ENCODE results near the gene NEU4. TPM values are rescaled to one million over a fixed set of nuclear protein-coding genes. Genes with fewer than 3 reads are reported as not detected.
"Not testable (repeated sequence)": the region's sequence is repeated elsewhere in the genome, so short reads cannot be mapped to it uniquely, and the experiment has no call there.

Gene NEU4
- total RNA-seq, 1 experiment from 2014 or later = not detected

DNA sequence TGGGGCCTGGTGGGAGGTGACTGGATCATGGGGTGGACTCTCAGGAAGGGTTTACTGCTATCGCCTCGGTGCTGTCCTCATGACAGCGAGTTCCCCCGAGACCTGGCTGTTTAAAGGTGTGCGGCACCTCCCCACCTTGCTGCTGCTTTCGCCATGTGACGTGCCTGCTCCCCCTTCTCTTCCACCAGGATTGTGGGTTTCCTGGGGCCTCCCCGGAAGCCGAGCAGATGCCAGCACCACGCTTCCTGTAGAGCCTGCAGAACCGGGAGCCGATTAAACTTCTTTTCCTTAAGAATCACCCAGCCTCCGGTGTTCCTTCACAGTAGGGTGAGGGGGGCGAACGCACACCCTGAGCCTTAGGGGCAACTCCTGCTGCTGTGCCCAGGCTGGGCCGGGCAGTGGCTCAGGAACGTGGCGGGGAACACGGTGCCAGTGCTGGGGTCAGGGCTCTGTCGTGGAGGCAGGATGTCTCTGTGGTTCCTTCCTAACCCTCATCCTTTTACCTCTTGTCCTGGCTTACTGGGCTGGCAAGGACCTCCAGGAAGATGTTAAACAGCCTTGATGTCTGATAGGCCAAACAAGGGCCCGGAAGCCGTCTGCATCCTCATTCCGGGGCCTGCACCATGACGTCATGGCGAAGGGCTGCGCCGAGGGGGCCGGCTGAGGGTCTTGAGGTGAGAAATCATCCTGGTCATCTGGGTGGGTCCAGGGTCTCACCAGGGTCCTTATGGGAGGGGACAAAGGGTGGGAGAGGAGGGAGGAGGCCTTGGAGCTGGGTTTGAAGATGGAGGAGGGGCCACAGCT is 12.7 kb downstream of the NEU4 start:
- in situ Hi-C loops (cut with HindIII; ENCODE audit: low sequenced_read_pairs) = no loop called here
- DNase-seq (ENCODE audit: low spot score) = no peak

DNA sequence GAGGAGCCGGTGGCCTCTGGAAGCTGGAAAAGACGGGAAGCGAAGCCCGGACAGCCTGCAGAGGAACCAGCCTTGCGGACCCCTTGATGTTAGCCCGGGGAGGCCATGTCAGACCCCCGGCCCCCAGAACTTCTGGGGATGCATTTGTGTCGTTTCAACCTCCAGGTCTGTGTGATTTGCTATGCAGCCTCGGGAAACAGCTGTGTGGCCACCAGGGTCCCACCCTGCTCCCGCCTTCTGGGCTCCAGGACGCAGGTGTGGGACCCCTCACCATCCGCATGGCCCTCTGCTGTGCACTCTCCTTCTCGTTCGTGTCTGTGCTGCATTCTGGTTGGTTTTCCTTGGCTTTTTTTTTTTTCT is 13.3 kb downstream of the NEU4 start:
- no peak for DNase-seq (ENCODE audit: low spot score)
- in situ Hi-C loops (cut with HindIII; ENCODE audit: low sequenced_read_pairs) = no loop called here

DNA sequence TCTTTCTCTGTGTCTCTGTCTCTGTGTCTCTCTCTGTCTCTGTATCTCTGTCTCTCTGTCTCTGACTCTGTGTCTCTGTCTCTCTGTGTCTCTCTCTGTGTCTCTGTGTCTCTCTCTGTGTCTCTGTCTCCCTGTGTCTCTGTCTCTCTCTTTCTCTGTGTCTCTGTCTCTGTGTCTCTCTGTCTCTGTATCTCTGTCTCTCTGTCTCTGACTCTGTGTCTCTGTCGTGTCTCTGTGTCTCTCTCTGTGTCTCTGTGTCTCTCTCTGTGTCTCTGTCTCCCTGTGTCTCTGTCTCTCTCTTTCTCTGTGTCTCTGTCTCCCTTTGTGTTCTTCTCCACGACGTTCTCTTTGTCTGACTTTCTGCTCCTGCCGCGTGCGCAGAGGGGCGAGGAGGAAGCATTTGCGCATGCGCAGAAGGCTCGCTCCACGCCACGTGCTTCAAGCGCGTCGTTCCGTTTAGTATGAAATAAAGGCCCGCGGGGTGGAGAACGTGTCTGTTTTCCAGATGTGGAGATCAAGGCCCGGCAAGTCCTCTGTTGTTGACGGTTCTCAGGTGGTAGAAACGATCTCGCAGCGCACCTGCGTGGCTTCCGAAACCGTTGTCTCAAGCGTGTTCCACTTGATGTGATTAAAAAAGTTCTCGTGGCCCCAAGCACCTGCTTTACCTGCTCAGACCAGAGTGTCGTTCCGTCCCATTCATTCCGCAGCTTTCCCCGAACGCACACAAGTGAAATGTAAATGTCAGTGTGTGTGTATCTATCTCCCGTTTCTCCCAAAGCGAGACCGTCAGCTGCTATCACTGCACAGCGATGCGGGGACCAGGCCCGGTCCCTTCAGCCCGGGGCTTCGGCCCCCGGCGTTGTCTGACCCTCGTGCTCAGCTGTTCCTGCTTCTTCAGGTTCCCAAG is 14.8 kb downstream of the NEU4 start:
- DNase-seq (ENCODE audit: low spot score) = not testable (repeated sequence)

GRCh38 chr2:241827394-241827793 is 18.4 kb downstream of the NEU4 start:
- in situ Hi-C loops (cut with HindIII; ENCODE audit: low sequenced_read_pairs) = no loop called here
- DNase-seq (ENCODE audit: low spot score) = no peak

More for the DNA sequence above, 14.8 kb downstream of the NEU4 start:
- in situ Hi-C loops (cut with HindIII; ENCODE audit: low sequenced_read_pairs) = not testable (repeated sequence)

- in situ Hi-C loops (cut with HindIII; ENCODE audit: low sequenced_read_pairs) = no loop called here
- no peak for DNase-seq (ENCODE audit: low spot score)
These were observed 24.2 kb downstream of the NEU4 start for GRCh38 chr2:241833101-241833663.

DNA sequence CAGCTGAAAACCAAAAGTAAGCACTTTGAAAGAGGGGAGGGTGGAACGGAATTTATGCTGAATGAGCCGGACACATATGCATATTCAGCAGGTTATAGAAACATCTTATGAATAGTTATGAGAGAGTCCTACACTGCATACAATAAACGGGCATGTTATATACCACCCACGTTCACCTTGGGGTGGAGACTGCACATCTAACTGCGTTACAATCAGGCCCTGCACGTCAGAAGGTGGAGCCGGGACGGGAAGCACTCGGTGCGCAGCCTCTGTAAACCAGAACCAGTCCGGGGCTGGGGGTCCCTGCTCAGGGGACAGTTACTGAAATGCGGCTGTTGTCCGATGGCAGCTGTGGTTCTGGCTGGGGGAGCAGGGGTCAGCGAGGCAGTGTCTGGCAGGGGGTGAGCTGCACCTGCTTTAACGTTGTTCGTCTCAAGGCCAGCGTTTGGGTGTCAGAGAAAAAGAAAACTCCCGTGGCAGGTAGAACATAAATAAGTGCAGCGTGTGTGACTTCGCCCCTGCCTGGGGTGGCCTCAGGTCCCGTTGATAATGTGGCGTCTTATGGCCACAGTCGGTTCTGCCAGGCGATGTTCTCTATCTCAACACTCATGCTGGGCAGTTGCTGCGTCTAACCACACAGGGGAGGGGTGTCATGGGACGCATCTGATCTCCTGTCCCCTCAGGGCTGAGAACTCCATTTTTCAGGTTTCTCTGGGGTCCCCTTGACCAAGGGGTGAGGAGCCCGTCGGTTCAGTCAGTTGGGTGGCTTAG is 24.9 kb downstream of the NEU4 start:
- DNase-seq (ENCODE audit: low spot score); in situ Hi-C loops (cut with HindIII; ENCODE audit: low sequenced_read_pairs): not testable (repeated sequence)

DNA sequence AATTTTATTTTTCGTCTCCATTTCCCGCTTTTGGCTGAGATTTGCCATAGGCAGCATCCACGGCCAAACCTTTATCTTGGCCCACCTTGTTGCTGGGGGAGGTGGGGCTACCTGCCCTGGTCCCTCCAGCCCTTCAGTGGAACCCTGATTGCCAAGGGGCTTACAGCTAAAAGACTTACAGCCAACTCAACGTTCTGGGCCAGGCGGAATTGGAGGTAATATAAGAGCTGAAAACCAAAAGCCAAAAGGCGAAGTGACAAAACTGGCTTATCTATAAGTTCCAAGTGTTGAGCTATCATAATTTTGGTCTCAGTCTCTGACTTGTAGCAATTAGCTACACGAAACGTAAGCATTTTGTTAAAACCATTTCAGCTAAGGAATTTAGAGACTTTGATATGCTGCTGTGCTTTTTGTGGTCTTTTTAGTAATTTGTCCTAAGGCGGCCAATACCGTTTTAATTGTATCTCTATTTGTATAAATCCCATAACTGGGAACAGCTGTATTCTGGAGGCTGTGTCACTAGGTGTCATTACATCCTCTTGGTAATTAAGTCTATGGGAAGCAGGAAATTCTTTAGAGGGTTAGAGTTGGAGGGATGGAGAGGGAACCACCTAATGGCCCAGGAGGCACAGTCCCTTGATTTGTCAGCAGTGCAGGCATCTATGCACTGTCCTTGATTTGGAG is 25.7 kb downstream of the NEU4 start:
- in situ Hi-C loops (cut with HindIII; ENCODE audit: low sequenced_read_pairs) = no loop called here

GRCh38 chr2:241835611-241836010 is 26.6 kb downstream of the NEU4 start:
- in situ Hi-C loops (cut with HindIII; ENCODE audit: low sequenced_read_pairs) = no loop called here
- DNase-seq (ENCODE audit: low spot score) = no peak

More for the DNA sequence above, 25.7 kb downstream of the NEU4 start:
- DNase-seq (ENCODE audit: low spot score) = no peak

DNA sequence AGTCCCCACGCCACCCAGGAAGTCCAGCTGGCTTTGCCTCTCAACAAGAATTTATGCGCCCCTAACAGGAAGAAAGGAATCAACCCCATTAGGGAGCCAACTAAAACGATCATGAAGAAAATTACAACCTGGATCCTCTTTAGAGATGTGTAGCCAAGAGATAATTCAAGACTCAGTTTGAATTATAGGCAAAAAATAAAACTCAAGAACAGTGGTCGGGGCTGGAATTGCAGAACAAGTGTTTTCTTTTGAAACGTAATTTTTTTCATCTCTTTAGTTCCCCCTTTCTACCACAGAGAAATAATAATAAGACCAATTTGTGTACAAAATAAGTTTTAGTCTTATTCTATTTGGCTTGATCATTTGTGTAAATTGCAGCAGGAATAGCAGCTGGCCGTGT is 27.3 kb downstream of the NEU4 start:
- DNase-seq (ENCODE audit: low spot score) = no peak
- in situ Hi-C loops (cut with HindIII; ENCODE audit: low sequenced_read_pairs) = no loop called here

DNA sequence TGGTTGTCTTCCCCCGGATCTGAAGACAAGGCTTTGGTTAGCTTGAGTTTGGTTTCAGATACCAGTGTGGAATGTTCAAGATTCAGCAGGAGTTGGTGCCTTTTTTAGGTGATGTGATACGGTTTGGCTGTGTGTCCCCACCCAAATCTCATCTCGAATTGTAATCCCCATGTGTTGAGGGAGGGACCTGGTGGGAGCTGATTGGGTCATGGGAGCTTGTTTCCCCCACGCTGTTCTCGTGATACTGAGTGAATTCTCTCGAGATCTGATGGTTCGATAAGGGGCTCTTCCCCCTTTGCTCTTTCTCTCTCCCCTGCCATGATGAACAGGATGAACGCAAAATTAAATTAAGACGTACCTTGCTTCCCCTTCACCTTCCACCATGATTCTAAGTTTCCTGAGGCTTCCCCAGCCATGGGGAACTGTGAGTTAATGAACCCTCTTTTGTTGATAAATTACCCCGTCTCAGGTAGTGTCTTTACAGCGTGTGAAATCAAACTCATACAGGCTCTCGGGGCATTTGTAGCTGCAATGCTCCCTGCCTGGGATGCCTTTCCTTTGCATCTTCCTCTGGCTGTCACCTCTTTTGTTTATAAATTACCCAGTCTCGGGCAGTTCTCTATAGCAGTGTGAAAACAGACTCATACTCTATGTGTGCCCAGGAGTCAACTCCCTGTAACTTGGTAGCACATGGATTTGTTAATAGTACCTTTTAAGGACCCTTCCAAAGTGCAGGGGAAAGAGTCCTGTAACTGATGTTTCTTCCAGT is 28.4 kb downstream of the NEU4 start:
- in situ Hi-C loops (cut with HindIII; ENCODE audit: low sequenced_read_pairs) = no loop called here
- DNase-seq (ENCODE audit: low spot score) = no peak

DNA sequence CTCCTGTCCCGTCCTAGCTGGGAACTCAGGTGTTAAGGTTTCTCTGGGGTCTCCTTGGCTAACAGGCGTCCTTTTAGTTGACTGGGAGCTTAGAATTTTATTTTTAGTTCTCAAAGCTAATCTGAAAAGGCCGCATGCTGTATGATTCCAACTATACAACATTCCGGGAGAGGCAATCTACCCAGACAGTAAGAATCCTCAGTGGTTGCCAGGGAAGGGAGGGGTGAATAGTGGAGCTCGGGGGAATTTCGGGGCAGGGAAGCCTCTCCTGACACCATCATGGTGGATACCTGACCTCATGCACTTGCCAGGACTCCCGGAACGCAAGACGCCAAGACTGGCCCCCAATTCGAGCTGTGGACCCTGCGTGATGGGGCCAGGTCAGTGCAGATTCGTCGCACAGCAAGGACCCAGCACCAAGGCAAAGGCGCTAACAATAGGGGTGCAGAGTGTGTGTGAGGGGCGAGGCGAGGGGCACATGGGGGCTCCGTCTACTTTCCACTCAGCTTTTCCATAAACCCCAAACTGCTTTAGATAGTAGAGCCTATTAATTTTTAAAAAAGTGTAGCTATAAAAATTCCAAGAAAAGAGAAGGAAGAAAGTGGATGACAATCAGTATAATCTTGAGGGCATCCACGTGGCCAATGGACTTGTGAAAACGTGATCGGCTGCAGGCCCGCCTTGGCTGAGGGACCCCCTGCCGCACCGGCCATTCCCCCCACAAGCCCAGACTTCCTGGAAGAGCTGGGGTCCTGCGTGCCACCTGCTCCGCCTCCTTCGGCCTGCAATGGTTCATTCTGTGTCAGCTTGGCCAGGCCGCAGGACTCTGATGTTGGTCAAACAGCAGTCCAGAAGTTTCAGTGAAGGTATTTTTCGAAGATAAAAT is 32.4 kb downstream of the NEU4 start:
- DNase-seq (ENCODE audit: low spot score) = no peak
- in situ Hi-C loops (cut with HindIII; ENCODE audit: low sequenced_read_pairs) = no loop called here

GRCh38 chr2:241842067-241842415 is 33.0 kb downstream of the NEU4 start:
- DNase-seq (ENCODE audit: low spot score) = no peak
- in situ Hi-C loops (cut with HindIII; ENCODE audit: low sequenced_read_pairs) = no loop called here

GRCh38 chr2:241842620-241843211 is 33.7 kb downstream of the NEU4 start:
- in situ Hi-C loops (cut with HindIII; ENCODE audit: low sequenced_read_pairs) = no loop called here
- no peak for DNase-seq (ENCODE audit: low spot score)

- no peak for DNase-seq (ENCODE audit: low spot score)
These were observed 34.5 kb downstream of the NEU4 start for GRCh38 chr2:241843321-241844065.

DNA sequence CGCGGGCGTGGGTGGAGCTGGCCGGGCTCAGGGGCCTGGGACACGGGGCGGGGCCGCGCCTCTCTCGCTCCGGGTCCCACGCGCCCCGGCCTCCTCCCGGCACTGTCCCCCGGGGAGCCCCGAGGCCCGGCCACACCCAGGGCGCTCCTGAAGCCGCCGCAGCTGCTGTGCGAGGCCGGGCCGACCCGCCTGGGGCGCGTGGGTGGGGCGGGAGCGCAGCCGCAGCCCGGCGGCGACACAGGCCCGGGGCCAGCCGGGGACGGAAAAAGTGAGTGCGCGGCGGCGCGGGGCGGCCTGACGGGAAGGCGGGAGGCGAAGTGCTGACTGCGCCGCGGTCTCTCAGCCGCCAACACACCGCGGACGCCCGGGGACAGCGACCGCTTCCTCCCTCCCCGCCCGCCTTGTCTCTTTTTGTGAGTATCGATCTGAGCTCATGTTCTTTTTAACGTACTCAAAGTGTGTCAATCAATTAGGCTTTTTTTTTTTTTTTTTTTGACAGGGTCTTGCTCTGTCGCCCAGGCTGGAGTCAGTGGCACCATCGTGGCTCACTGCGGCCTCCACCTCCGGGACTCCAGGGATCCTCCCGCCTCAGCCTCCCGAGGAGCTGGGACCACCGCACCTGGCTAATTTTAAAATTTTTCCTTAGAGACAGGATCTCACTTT is 35.2 kb downstream of the NEU4 start:
- in situ Hi-C loops (cut with HindIII; ENCODE audit: low sequenced_read_pairs) = no loop called here
- DNase-seq (ENCODE audit: low spot score) = no peak

More at GRCh38 chr2:241843321-241844065, 34.5 kb downstream of the NEU4 start:
- in situ Hi-C loops (cut with HindIII; ENCODE audit: low sequenced_read_pairs) = no loop called here
